ENCODE results near the gene LAMTOR4. TPM values are rescaled to one million over a fixed set of nuclear protein-coding genes. Genes with fewer than 3 reads are reported as not detected.

The LAMTOR4 gene
- total RNA-seq, 1 experiment from 2014 or later: 224 TPM

DNA sequence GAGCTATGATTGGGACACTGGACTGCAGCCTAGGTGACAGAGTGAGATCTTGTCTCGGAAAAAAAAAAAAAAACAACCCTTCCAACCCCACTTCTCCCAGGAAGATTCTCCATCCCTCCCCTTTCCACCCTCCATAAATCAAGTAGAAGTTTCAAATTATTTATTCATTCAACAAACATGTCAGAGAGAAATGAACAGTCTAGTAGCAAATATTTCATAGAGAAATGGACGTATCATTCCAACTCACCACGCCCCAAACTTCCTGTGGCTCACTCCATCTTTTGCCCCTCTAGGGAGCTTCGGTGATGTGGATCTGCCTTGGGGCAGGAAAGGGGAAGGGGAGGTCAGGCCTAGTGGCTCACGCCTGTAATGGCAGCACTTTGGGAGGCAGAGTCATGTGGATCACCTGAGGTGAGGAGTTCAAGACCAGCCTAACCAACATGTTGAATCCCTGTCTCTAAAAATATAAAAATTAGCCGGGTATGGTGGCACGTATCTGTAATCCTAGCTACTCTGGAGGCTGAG is 10.4 kb downstream of the LAMTOR4 start:
- TF ChIP-seq SIN3A (IDR thresholded peaks at IDR 0.05; ENCODE audit: borderline replicate concordance, insufficient read depth, low read depth, low read length): no peak
- no peak for TF ChIP-seq TCF7L2 (IDR thresholded peaks at IDR 0.05; ENCODE audit: low read depth, low read length)
- TF ChIP-seq, protein P1, sequence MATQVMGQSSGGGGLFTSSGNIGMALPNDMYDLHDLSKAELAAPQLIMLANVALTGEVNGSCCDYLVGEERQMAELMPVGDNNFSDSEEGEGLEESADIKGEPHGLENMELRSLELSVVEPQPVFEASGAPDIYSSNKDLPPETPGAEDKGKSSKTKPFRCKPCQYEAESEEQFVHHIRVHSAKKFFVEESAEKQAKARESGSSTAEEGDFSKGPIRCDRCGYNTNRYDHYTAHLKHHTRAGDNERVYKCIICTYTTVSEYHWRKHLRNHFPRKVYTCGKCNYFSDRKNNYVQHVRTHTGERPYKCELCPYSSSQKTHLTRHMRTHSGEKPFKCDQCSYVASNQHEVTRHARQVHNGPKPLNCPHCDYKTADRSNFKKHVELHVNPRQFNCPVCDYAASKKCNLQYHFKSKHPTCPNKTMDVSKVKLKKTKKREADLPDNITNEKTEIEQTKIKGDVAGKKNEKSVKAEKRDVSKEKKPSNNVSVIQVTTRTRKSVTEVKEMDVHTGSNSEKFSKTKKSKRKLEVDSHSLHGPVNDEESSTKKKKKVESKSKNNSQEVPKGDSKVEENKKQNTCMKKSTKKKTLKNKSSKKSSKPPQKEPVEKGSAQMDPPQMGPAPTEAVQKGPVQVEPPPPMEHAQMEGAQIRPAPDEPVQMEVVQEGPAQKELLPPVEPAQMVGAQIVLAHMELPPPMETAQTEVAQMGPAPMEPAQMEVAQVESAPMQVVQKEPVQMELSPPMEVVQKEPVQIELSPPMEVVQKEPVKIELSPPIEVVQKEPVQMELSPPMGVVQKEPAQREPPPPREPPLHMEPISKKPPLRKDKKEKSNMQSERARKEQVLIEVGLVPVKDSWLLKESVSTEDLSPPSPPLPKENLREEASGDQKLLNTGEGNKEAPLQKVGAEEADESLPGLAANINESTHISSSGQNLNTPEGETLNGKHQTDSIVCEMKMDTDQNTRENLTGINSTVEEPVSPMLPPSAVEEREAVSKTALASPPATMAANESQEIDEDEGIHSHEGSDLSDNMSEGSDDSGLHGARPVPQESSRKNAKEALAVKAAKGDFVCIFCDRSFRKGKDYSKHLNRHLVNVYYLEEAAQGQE (IDR thresholded peaks at IDR 0.05; ENCODE audit: insufficient read depth in 1 of 2, low read depth in 2 of 2, low read length in 1 of 2): no peak
- no peak for TF ChIP-seq POLR2AphosphoS5 (IDR thresholded peaks at IDR 0.05; ENCODE audit: low read depth, low read length)
- TF ChIP-seq CTCF (IDR thresholded peaks at IDR 0.05): no peak
- intact Hi-C loops (cut with micrococcal nuclease; ENCODE audit: unreplicated experiment) (no loop called here), in situ Hi-C loops (cut with HindIII; ENCODE audit: low pct_unique_long_range_greater_than_20kb, low sequenced_read_pairs) (no loop called here)
- peak overlapping the region; percentile 81 for H3K27ac ChIP-seq (ENCODE audit: low read length)
- DNase-seq (ENCODE audit: low read depth, low spot score): no peak
- CTCF ChIA-PET: no interaction called here
- POLR2A ChIA-PET: interaction anchor here (0.7 kb wide), 1 partner anchor 82 kb away, joined by 6 read pairs; no protein-coding TSS in a partner anchor
- H3K9me3 ChIP-seq (ENCODE audit: control insufficient read depth, insufficient read depth, low read depth, low read length): no peaks in the 10 kb centered on the region
- ATAC-seq: no peak
- BruUV-seq (replicated peaks): no TSS peak
- peaks cover 31% of the 10 kb centered on the region for H3K4me1 ChIP-seq (ENCODE audit: control insufficient read depth, insufficient read depth, low read length)
- H3K27me3 ChIP-seq (ENCODE audit: control insufficient read depth, insufficient read depth, low read length): no peaks in the 10 kb centered on the region
- H3K36me3 ChIP-seq (ENCODE audit: control insufficient read depth, insufficient read depth, low read length): peaks cover 6% of the 10 kb centered on the region
- peak overlapping the region; percentile 78 to 91 for H3K4me3 ChIP-seq (ENCODE audit: low read depth in 2 of 2, low read length in 2 of 2)

GRCh38 chr7:100160067-100160466 is 11.3 kb downstream of the LAMTOR4 start:
- TF ChIP-seq CTCF (IDR thresholded peaks at IDR 0.05): no peak
- TF ChIP-seq POLR2AphosphoS5 (IDR thresholded peaks at IDR 0.05; ENCODE audit: low read depth, low read length): no peak
- TF ChIP-seq SIN3A (IDR thresholded peaks at IDR 0.05; ENCODE audit: borderline replicate concordance, insufficient read depth, low read depth, low read length): no peak
- TF ChIP-seq, protein P1 (IDR thresholded peaks at IDR 0.05; ENCODE audit: insufficient read depth in 1 of 2, low read depth in 2 of 2, low read length in 1 of 2): no peak
- no peak for TF ChIP-seq TCF7L2 (IDR thresholded peaks at IDR 0.05; ENCODE audit: low read depth, low read length)
- Histone ChIP-seq H3K4me1 (ENCODE audit: control insufficient read depth, insufficient read depth, low read length) (peaks cover 23% of the 10 kb centered on the region), H3K27ac (ENCODE audit: low read length) (no peak overlapping the region), H3K36me3 (ENCODE audit: control insufficient read depth, insufficient read depth, low read length) (peaks cover 6% of the 10 kb centered on the region), H3K4me3 (ENCODE audit: low read depth in 2 of 2, low read length in 2 of 2) (no peak overlapping the region), H3K9me3 (ENCODE audit: control insufficient read depth, insufficient read depth, low read depth, low read length) (no peaks in the 10 kb centered on the region), H3K27me3 (ENCODE audit: control insufficient read depth, insufficient read depth, low read length) (no peaks in the 10 kb centered on the region)
- no peak for ATAC-seq
- intact Hi-C loops (cut with micrococcal nuclease; ENCODE audit: unreplicated experiment) (no loop called here), in situ Hi-C loops (cut with HindIII; ENCODE audit: low pct_unique_long_range_greater_than_20kb, low sequenced_read_pairs) (no loop called here)
- DNase-seq (ENCODE audit: low read depth, low spot score): no peak
- BruUV-seq (replicated peaks): no TSS peak
- POLR2A ChIA-PET: no interaction called here
- CTCF ChIA-PET: no interaction called here
